Ovary (tissue), 9 donors: ENCODE results near the gene CPTP. TPM values are rescaled to one million over a fixed set of nuclear protein-coding genes. Genes with fewer than 3 reads are reported as not detected.

Experiments
- DNase-seq, 5 donors: peaks; one replicate each; pipeline ENCODE4 v3.0.0-alpha.2; 2019 to 2020
- H3K27ac ChIP-seq, 2 donors: fragments of 200-600 bp; one replicate each; pipeline versions ENCODE4 v1.5.1 to v1.8.0; 2019 to 2022
- H3K27me3 ChIP-seq: fragments of 200-600 bp; one replicate; pipeline ENCODE4 v1.8.0; 2022
- H3K36me3 ChIP-seq: fragments of 200-600 bp; sonication (generic); one replicate; pipeline ENCODE4 v1.5.1; 2019
- H3K4me1 ChIP-seq: one replicate; pipeline ENCODE4 v1.8.1; 2013; ENCODE audit warnings: mild to moderate bottlenecking, moderate library complexity; ENCODE audit not compliant: insufficient read depth
- H3K4me3 ChIP-seq: fragments of 200-600 bp; sonication (generic); one replicate; pipeline ENCODE4 v1.5.1; 2017
- H3K9me3 ChIP-seq, 2 donors: fragments of 200-600 bp in 1 of 2; sonication (generic) in 1 of 2; one replicate each; pipeline versions ENCODE4 v1.5.1 to v1.8.1; 2013 to 2019; ENCODE audit warnings: mild to moderate bottlenecking in 1 of 2, moderate library complexity in 1 of 2
- EP300 ChIP-seq: sonication (generic); formaldehyde crosslinking; IDR thresholded peaks from one replicate; pipeline ENCODE4 v1.6.1; 2017; ENCODE audit warnings: antibody characterized with exemption
- POLR2A ChIP-seq: fragments of 450-650 bp; IDR thresholded peaks from one replicate; pipeline ENCODE4 v1.6.1; 2017; ENCODE audit warnings: antibody characterized with exemption, mild to moderate bottlenecking, moderate library complexity
- WGBS, 3 donors: extraction: QIAGEN DNeasy Blood & Tissue Kit in 1 of 3; methylation state at CpG; one replicate each; pipeline versions ENCODE4 v1.1.5 to v1.1.7; 2013 to 2017; 5-methylcytosine and 5-hydroxymethylcytosine counted together
- intact Hi-C, 4 donors: fragments of 100-400 bp; cut with DNase I; formaldehyde crosslinking; loops; one replicate each; pipeline versions ENCODE4 v1.11.0 to v1.15.1; 2022 to 2023
- polyA plus RNA-seq, 2 donors: library from polyadenylated mRNA; stranded (reverse); fragments of 200-250 nt in 1 of 2; fragments of 350-450 nt in 1 of 2; fragmentation: Illumina TruSeq in 1 of 2; extraction: RNeasy Lipid Tissue Mini Kit (QIAGEN cat#74804) in 1 of 2; gene quantifications; one replicate each; pipeline ENCODE4 v1.2.3, GENCODE V29; 2013 to 2014
- total RNA-seq, 7 donors: library from RNA; depleted of rRNA in 2 of 7; stranded (reverse); fragments of >200 nt in 2 of 7; fragmentation: NEBNext Ultra II Directional in 3 of 7; extraction: Animal tissue kit (Norgen Biotek cat#: 25700) in 3 of 7; gene quantifications; one replicate each; pipeline versions ENCODE4 v1.1.0 to v1.2.4, GENCODE V29; 2016 to 2023
- TF ChIP-seq, protein P1 (sequence below), 3 donors: fragments of 450-650 bp in 2 of 3; fragments of 200-600 bp in 1 of 3; IDR thresholded peaks; one replicate each; pipeline versions ENCODE4 v1.5.1 to v1.8.0; 2016 to 2022; ENCODE audit warnings: antibody characterized with exemption in 3 of 3, mild to moderate bottlenecking in 1 of 3
- donor health status: DM: no; HTN: no; CAD: no; lungs with moderate emphysema.
- donor health status: DM: no; HTN: no; CAD: no.
- donor health status: Bipolar disorder and iron deficiency.
- donor health status: DM: yes; HTN: yes; CAD: no.
- donor health status: DM: no; HTN: no; CAD: no.
- donor health status: DM: yes; HTN: yes; CAD: no.

Gene CPTP
- total and polyA plus RNA-seq, 9 donors: 2.4 to 21.0 (median 14.8) TPM

DNA sequence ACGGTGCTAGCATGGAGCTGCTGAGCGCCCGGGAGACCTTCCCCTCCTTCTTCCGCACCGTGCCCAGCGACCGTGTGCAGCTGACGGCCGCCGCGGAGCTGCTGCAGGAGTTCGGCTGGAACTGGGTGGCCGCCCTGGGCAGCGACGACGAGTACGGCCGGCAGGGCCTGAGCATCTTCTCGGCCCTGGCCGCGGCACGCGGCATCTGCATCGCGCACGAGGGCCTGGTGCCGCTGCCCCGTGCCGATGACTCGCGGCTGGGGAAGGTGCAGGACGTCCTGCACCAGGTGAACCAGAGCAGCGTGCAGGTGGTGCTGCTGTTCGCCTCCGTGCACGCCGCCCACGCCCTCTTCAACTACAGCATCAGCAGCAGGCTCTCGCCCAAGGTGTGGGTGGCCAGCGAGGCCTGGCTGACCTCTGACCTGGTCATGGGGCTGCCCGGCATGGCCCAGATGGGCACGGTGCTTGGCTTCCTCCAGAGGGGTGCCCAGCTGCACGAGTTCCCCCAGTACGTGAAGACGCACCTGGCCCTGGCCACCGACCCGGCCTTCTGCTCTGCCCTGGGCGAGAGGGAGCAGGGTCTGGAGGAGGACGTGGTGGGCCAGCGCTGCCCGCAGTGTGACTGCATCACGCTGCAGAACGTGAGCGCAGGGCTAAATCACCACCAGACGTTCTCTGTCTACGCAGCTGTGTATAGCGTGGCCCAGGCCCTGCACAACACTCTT lies 7.6 kb downstream of the CPTP start:
- intact Hi-C loops: no loop called here
- no peak overlapping the region for H3K27ac ChIP-seq
- H3K4me3 ChIP-seq: no peak overlapping the region
- DNase-seq: no peak
- no peaks in the 10 kb centered on the region for H3K36me3 ChIP-seq
- 67 to 81% (median 80%) methylated on average over 48 to 57 of the region's 57 CpGs for WGBS, 3 donors
- no peak for TF ChIP-seq POLR2A
- no peaks in the 10 kb centered on the region for H3K4me1 ChIP-seq
- H3K27me3 ChIP-seq: no peaks in the 10 kb centered on the region
- no peaks in the 10 kb centered on the region for H3K9me3 ChIP-seq

DNA sequence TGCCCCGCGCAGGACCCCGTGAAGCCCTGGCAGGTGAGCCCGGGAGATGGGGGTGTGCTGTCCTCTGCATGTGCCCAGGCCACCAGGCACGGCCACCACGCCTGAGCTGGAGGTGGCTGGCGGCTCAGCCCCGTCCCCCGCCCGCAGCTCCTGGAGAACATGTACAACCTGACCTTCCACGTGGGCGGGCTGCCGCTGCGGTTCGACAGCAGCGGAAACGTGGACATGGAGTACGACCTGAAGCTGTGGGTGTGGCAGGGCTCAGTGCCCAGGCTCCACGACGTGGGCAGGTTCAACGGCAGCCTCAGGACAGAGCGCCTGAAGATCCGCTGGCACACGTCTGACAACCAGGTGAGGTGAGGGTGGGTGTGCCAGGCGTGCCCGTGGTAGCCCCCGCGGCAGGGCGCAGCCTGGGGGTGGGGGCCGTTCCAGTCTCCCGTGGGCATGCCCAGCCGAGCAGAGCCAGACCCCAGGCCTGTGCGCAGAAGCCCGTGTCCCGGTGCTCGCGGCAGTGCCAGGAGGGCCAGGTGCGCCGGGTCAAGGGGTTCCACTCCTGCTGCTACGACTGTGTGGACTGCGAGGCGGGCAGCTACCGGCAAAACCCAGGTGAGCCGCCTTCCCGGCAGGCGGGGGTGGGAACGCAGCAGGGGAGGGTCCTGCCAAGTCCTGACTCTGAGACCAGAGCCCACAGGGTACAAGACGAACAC lies 8.3 kb downstream of the CPTP start:
- 48 to 69% (median 58%) methylated on average over 26 to 48 of the region's 48 CpGs for WGBS, 3 donors
- TF ChIP-seq POLR2A: no peak
- TF ChIP-seq EP300: no peak
- TF ChIP-seq, protein P1, sequence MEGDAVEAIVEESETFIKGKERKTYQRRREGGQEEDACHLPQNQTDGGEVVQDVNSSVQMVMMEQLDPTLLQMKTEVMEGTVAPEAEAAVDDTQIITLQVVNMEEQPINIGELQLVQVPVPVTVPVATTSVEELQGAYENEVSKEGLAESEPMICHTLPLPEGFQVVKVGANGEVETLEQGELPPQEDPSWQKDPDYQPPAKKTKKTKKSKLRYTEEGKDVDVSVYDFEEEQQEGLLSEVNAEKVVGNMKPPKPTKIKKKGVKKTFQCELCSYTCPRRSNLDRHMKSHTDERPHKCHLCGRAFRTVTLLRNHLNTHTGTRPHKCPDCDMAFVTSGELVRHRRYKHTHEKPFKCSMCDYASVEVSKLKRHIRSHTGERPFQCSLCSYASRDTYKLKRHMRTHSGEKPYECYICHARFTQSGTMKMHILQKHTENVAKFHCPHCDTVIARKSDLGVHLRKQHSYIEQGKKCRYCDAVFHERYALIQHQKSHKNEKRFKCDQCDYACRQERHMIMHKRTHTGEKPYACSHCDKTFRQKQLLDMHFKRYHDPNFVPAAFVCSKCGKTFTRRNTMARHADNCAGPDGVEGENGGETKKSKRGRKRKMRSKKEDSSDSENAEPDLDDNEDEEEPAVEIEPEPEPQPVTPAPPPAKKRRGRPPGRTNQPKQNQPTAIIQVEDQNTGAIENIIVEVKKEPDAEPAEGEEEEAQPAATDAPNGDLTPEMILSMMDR (IDR thresholded peaks at IDR 0.05): no peak
- no peaks in the 10 kb centered on the region for H3K36me3 ChIP-seq
- intact Hi-C loops: no loop called here
- no peaks in the 10 kb centered on the region for H3K4me1 ChIP-seq
- no peaks in the 10 kb centered on the region for H3K27me3 ChIP-seq
- no peak for DNase-seq
- no peaks in the 10 kb centered on the region for H3K9me3 ChIP-seq
- H3K27ac ChIP-seq: no peak overlapping the region
- H3K4me3 ChIP-seq: no peak overlapping the region

DNA sequence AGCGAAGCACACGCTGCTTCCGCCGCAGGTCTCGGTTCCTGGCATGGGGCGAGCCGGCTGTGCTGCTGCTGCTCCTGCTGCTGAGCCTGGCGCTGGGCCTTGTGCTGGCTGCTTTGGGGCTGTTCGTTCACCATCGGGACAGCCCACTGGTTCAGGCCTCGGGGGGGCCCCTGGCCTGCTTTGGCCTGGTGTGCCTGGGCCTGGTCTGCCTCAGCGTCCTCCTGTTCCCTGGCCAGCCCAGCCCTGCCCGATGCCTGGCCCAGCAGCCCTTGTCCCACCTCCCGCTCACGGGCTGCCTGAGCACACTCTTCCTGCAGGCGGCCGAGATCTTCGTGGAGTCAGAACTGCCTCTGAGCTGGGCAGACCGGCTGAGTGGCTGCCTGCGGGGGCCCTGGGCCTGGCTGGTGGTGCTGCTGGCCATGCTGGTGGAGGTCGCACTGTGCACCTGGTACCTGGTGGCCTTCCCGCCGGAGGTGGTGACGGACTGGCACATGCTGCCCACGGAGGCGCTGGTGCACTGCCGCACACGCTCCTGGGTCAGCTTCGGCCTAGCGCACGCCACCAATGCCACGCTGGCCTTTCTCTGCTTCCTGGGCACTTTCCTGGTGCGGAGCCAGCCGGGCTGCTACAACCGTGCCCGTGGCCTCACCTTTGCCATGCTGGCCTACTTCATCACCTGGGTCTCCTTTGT lies 9.1 kb downstream of the CPTP start:
- peak in 1 of 5 donors; percentile 62 for DNase-seq
- H3K9me3 ChIP-seq: no peaks in the 10 kb centered on the region
- intact Hi-C loops: no loop called here
- WGBS, 3 donors: 66 to 74% (median 74%) methylated on average over 30 to 36 of the region's 36 CpGs
- H3K36me3 ChIP-seq: no peaks in the 10 kb centered on the region
- H3K4me3 ChIP-seq: no peak overlapping the region
- TF ChIP-seq POLR2A (no peak), EP300 (no peak)
- TF ChIP-seq, protein P1 (IDR thresholded peaks at IDR 0.05): no peak
- no peak overlapping the region for H3K27ac ChIP-seq
- H3K4me1 ChIP-seq: no peaks in the 10 kb centered on the region
- H3K27me3 ChIP-seq: no peaks in the 10 kb centered on the region

DNA sequence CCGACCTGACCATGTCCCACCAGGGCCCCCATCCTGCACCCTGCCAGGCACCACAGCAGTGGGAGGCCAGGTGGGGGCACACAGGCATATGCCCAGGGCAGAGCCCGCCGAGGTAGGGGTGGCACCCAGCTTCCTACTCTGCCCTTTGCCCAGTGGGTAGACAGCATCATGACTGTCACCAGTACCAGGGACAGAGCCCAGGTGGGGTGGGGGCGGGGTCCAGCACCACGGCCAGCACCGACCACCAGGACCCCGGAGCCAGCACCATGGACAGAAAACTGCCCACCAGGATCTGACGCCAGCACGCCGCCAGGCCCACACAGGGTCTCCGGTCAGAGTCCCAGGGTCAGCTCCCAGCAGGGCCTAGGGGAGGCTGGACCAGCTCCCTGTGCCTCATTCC lies 10.2 kb downstream of the CPTP start:
- Histone ChIP-seq H3K4me3 (no peak overlapping the region), H3K27ac (no peak overlapping the region), H3K27me3 (no peaks in the 10 kb centered on the region), H3K36me3 (no peaks in the 10 kb centered on the region), H3K9me3 (no peaks in the 10 kb centered on the region), H3K4me1 (no peaks in the 10 kb centered on the region)
- no peak for DNase-seq
- TF ChIP-seq, protein P1 (IDR thresholded peaks at IDR 0.05): no peak
- no peak for TF ChIP-seq POLR2A
- TF ChIP-seq EP300: no peak
- WGBS, 3 donors: 57 to 66% (median 57%) methylated on average over 10 to 11 of the region's 11 CpGs
- intact Hi-C loops: no loop called here
